ENCODE data around the gene CECR2.

DNA sequence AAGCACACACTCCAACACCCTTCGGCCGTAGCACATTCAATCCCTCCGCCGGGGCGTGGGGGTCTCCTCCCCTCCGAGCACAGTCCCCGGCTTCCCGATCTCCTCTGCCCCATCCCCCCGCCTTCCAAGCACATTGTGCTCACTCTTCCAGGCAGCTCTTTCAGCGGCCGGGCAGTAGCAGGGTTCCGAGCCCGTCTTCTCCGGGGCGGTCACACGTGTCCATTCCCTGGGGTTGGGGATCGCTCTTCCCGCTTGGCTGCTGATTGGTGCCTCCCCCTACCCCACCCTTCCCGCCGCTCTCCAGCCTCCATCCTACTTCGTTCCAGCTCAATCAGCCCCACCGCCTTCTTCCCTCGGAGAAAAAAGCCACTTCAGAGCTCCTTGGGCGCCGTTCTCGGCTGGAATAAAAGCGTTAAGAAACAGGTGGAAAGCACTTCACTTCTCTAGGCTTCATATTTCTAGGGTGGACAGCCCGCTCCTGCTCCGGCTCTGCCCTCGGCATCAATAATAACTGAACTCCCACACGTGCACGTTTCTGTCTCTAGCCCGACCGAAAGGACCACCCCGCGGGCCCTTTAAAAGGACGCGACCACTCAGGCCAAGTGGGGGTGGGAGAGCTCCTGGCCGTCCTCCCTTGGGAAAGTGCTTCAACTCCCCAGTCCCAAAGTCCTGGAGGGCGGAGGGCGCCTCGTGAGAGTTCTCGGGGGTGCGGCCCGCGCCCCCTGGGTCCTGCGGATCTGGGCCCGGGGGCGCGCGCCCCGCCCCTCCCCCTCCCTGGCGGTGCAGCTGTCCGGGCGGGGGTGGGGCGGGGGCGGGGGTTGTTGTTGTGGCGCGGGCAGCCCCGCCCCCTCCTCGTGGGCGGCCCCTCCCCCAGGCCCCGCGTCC, 464 bp upstream of the CECR2 start:
- TF ChIP-seq, protein P1, sequence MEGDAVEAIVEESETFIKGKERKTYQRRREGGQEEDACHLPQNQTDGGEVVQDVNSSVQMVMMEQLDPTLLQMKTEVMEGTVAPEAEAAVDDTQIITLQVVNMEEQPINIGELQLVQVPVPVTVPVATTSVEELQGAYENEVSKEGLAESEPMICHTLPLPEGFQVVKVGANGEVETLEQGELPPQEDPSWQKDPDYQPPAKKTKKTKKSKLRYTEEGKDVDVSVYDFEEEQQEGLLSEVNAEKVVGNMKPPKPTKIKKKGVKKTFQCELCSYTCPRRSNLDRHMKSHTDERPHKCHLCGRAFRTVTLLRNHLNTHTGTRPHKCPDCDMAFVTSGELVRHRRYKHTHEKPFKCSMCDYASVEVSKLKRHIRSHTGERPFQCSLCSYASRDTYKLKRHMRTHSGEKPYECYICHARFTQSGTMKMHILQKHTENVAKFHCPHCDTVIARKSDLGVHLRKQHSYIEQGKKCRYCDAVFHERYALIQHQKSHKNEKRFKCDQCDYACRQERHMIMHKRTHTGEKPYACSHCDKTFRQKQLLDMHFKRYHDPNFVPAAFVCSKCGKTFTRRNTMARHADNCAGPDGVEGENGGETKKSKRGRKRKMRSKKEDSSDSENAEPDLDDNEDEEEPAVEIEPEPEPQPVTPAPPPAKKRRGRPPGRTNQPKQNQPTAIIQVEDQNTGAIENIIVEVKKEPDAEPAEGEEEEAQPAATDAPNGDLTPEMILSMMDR (conservative IDR thresholded peaks at IDR 0.05; ENCODE audit: low read depth, low read length): no peak
- peak; percentile 84 for TF ChIP-seq EZH2 (IDR thresholded peaks at IDR 0.05; ENCODE audit: low read length, unreplicated experiment)
